NCI-H1092 (cell line): ENCODE measurements around the gene SVBP.
"Not testable (repeated sequence)": the region's sequence is repeated elsewhere in the genome, so short reads cannot be mapped to it uniquely, and the experiment has no call there.

Source experiments
- DNase-seq: peaks from one replicate; lab custom pipeline; 2025; lab: John Stamatoyannopoulos, UW

The SVBP gene

GRCh38 chr1:42816585-42817439 lies at the start of gene SVBP, which contains the start of gene ERMAP:
SVBP (minus strand) TSS chr1:42817397; CDS start chr1:42816544, 853 bp downstream.
ERMAP (plus strand) TSS chr1:42817122; CDS start chr1:42830449, 13,327 bp downstream.
- DNase-seq, result peak; percentile 94

- DNase-seq, result no peak
Observed at GRCh38 chr1:42866549-42866948, 49.4 kb upstream of the SVBP start.

- DNase-seq, result no peak
Observed at GRCh38 chr1:42861014-42861399, 43.8 kb upstream of the SVBP start.

- DNase-seq, result no peak
Observed at GRCh38 chr1:42860339-42861013, 43.3 kb upstream of the SVBP start.

- DNase-seq, result not testable (repeated sequence)
Observed at GRCh38 chr1:42859366-42859765, 42.2 kb upstream of the SVBP start.

GRCh38 chr1:42856554-42856953 lies 39.4 kb upstream of the SVBP start:
- not testable (repeated sequence) for DNase-seq

GRCh38 chr1:42853116-42853884 lies 36.1 kb upstream of the SVBP start:
- DNase-seq, result no peak

GRCh38 chr1:42852608-42852980 lies 35.4 kb upstream of the SVBP start:
- DNase-seq, result no peak

- DNase-seq, result no peak
Observed at GRCh38 chr1:42851960-42852607, 34.9 kb upstream of the SVBP start.

- no peak for DNase-seq
Observed at GRCh38 chr1:42851420-42851819, 34.2 kb upstream of the SVBP start.

- DNase-seq, result no peak
Observed at GRCh38 chr1:42849944-42850343, 32.7 kb upstream of the SVBP start.

GRCh38 chr1:42848823-42849537 lies 31.8 kb upstream of the SVBP start:
- DNase-seq, result no peak

GRCh38 chr1:42847721-42848460 lies 30.7 kb upstream of the SVBP start:
- no peak for DNase-seq

- DNase-seq, result no peak
Observed at GRCh38 chr1:42847111-42847595, 30.0 kb upstream of the SVBP start.

- DNase-seq, result peak; percentile 97
Observed at GRCh38 chr1:42846257-42847110, 29.3 kb upstream of the SVBP start, which contains the start of gene ZNF691. ZNF691 (plus strand) TSS chr1:42846613; CDS start chr1:42849659, 3,046 bp downstream.

- no peak for DNase-seq
Observed at GRCh38 chr1:42845866-42846256, 28.7 kb upstream of the SVBP start.

GRCh38 chr1:42845193-42845592 lies 28.0 kb upstream of the SVBP start:
- DNase-seq, result no peak

- no peak for DNase-seq
Observed at GRCh38 chr1:42844592-42845140, 27.5 kb upstream of the SVBP start.
